Measurements from ENCODE around the gene LGMN.

The LGMN gene

DNA sequence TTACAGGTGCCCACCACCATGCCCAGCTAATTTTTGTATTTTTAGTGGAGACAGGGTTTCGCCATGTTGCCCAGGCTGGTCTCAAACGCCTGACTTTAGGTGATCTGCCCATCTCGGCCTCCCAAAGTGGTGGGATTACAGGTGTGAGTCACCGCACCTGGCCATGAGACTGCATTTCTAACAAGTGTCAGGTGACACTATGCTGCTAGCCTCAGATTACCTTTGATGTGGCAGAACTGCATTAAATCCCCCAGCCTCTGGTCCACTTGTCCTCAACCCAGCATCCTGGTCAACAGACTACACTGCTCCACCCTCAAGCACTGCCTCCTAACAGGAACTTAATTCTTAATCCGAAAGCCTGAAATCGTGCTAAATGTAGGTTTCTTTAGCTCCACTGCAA, 13.1 kb downstream of the LGMN start:
- TF ChIP-seq REST (IDR thresholded peaks at IDR 0.05; ENCODE audit: insufficient read depth in 1 of 2, low read depth in 2 of 2, low read length in 2 of 2) (no peak), TAF1 (IDR thresholded peaks at IDR 0.05; ENCODE audit: borderline replicate concordance, insufficient read depth, low read length) (no peak), SIN3A (IDR thresholded peaks at IDR 0.05; ENCODE audit: borderline replicate concordance, insufficient read depth, low read length) (no peak), FOXP2 (optimal IDR thresholded peaks at IDR 0.05; ENCODE audit: borderline replicate concordance, extremely low read depth, extremely low read length, insufficient read depth) (no peak), POLR2AphosphoS5 (IDR thresholded peaks at IDR 0.05; ENCODE audit: low read depth, low read length) (no peak)

GRCh38 chr14:92734618-92735017, 13.8 kb downstream of the LGMN start:
- no peak for TF ChIP-seq REST (IDR thresholded peaks at IDR 0.05; ENCODE audit: insufficient read depth in 1 of 2, low read depth in 2 of 2, low read length in 2 of 2)
- TF ChIP-seq POLR2AphosphoS5 (IDR thresholded peaks at IDR 0.05; ENCODE audit: low read depth, low read length): no peak
- no peak for TF ChIP-seq SIN3A (IDR thresholded peaks at IDR 0.05; ENCODE audit: borderline replicate concordance, insufficient read depth, low read length)
- TF ChIP-seq FOXP2 (optimal IDR thresholded peaks at IDR 0.05; ENCODE audit: borderline replicate concordance, extremely low read depth, extremely low read length, insufficient read depth): no peak
- no peak for TF ChIP-seq TAF1 (IDR thresholded peaks at IDR 0.05; ENCODE audit: borderline replicate concordance, insufficient read depth, low read length)

- TF ChIP-seq POLR2AphosphoS5 (IDR thresholded peaks at IDR 0.05; ENCODE audit: low read depth, low read length) (no peak), SIN3A (IDR thresholded peaks at IDR 0.05; ENCODE audit: borderline replicate concordance, insufficient read depth, low read length) (no peak), FOXP2 (optimal IDR thresholded peaks at IDR 0.05; ENCODE audit: borderline replicate concordance, extremely low read depth, extremely low read length, insufficient read depth) (no peak), REST (IDR thresholded peaks at IDR 0.05; ENCODE audit: insufficient read depth in 1 of 2, low read depth in 2 of 2, low read length in 2 of 2) (no peak), TAF1 (IDR thresholded peaks at IDR 0.05; ENCODE audit: borderline replicate concordance, insufficient read depth, low read length) (no peak)
Observed at GRCh38 chr14:92733007-92733406, 15.4 kb downstream of the LGMN start.

- TF ChIP-seq SIN3A (IDR thresholded peaks at IDR 0.05; ENCODE audit: borderline replicate concordance, insufficient read depth, low read length): no peak
- no peak for TF ChIP-seq REST (IDR thresholded peaks at IDR 0.05; ENCODE audit: insufficient read depth in 1 of 2, low read depth in 2 of 2, low read length in 2 of 2)
- no peak for TF ChIP-seq FOXP2 (optimal IDR thresholded peaks at IDR 0.05; ENCODE audit: borderline replicate concordance, extremely low read depth, extremely low read length, insufficient read depth)
- no peak for TF ChIP-seq TAF1 (IDR thresholded peaks at IDR 0.05; ENCODE audit: borderline replicate concordance, insufficient read depth, low read length)
- TF ChIP-seq POLR2AphosphoS5 (IDR thresholded peaks at IDR 0.05; ENCODE audit: low read depth, low read length): no peak
Observed at GRCh38 chr14:92731622-92732115, 16.8 kb downstream of the LGMN start.

Data from PFSK-1 (cell line).